Measurements from ENCODE around the gene CNTN5.

DNA sequence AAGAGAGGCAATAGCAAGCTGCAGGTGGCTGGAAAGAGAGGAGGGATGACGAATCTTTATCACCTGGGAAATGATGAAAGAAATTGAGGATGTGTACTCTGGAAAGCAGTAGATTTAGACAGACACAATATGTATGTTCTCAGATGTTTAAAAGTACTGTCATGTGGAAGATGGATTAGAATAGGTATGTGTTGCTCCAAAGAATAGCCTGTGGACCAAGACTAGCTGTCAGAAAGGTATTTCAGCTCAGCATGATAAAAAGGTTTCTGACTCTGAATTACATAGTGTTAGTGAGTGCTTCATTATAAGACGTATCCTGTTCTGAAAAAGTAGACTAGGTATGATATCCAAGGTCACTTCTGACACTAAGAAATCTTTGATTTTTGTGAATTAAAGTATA, 322.4 kb downstream of the CNTN5 start:
- TF ChIP-seq, protein P1, sequence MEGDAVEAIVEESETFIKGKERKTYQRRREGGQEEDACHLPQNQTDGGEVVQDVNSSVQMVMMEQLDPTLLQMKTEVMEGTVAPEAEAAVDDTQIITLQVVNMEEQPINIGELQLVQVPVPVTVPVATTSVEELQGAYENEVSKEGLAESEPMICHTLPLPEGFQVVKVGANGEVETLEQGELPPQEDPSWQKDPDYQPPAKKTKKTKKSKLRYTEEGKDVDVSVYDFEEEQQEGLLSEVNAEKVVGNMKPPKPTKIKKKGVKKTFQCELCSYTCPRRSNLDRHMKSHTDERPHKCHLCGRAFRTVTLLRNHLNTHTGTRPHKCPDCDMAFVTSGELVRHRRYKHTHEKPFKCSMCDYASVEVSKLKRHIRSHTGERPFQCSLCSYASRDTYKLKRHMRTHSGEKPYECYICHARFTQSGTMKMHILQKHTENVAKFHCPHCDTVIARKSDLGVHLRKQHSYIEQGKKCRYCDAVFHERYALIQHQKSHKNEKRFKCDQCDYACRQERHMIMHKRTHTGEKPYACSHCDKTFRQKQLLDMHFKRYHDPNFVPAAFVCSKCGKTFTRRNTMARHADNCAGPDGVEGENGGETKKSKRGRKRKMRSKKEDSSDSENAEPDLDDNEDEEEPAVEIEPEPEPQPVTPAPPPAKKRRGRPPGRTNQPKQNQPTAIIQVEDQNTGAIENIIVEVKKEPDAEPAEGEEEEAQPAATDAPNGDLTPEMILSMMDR (IDR thresholded peaks at IDR 0.05): no peak
- no peak for TF ChIP-seq POLR2A (IDR thresholded peaks at IDR 0.05)

All from lower leg skin (tissue), 3 donors.